OCI-LY1 (cell line): Measurements from ENCODE around the gene RGMA.

ENCODE experiments used
- H2AFZ ChIP-seq: fragments of 200-600 bp; sonication (generic), shearing (Covaris generic); 2 replicates; pipeline ENCODE4 v1.6.0; 2014; ENCODE audit warnings: antibody characterized with exemption, mild to moderate bottlenecking, low read length
- H3F3A ChIP-seq: fragments of 200-600 bp; sonication (generic), shearing (Covaris generic); 2 replicates; pipeline ENCODE4 v1.6.0; 2014; ENCODE audit warnings: mild to moderate bottlenecking, antibody characterized with exemption, low read length, moderate library complexity; ENCODE audit not compliant: insufficient read depth
- H3K27ac ChIP-seq: fragments of 200-600 bp; sonication (generic); 2 replicates; pipeline ENCODE4 v1.5.1; 2014; ENCODE audit warnings: low read length, mixed run types, mild to moderate bottlenecking, low read depth; ENCODE audit not compliant: poor library complexity, severe bottlenecking
- H3K27me3 ChIP-seq: fragments of 200-600 bp; sonication (generic); 2 replicates; pipeline ENCODE4 v1.6.0; 2014; ENCODE audit warnings: antibody characterized with exemption, mild to moderate bottlenecking, low read length, moderate library complexity; ENCODE audit not compliant: insufficient read depth
- H3K36me3 ChIP-seq: fragments of 200-600 bp; sonication (generic); 2 replicates; pipeline ENCODE4 v1.6.1; 2014; ENCODE audit warnings: mild to moderate bottlenecking, antibody characterized with exemption, low read length, moderate library complexity, mixed read lengths; ENCODE audit not compliant: insufficient read depth
- H3K4me1 ChIP-seq: fragments of 200-600 bp; sonication (generic); 2 replicates; pipeline ENCODE4 v1.5.1; 2014; ENCODE audit warnings: mild to moderate bottlenecking, low read length, moderate library complexity; ENCODE audit not compliant: insufficient read depth, severe bottlenecking
- H3K4me2 ChIP-seq: fragments of 200-600 bp; sonication (generic), shearing (Covaris generic); 2 replicates; pipeline ENCODE4 v1.6.1; 2014; ENCODE audit warnings: low read length
- H3K4me3 ChIP-seq: fragments of 200-600 bp; sonication (generic); 2 replicates; pipeline ENCODE4 v1.5.1; 2014; ENCODE audit warnings: low read length, low read depth, mild to moderate bottlenecking, mixed read lengths; ENCODE audit not compliant: poor library complexity, severe bottlenecking
- H3K79me2 ChIP-seq: fragments of 200-600 bp; shearing (Covaris generic); 2 replicates; pipeline ENCODE4 v1.6.1; 2016; ENCODE audit warnings: mixed run types, low read length, mixed read lengths; ENCODE audit not compliant: insufficient read depth
- H3K9ac ChIP-seq: fragments of 200-600 bp; sonication (generic), shearing (Covaris generic); 2 replicates; pipeline ENCODE4 v1.6.1; 2014; ENCODE audit warnings: mild to moderate bottlenecking, low read length, mixed read lengths
- H3K9me2 ChIP-seq: fragments of 200-600 bp; sonication (generic), shearing (Covaris generic); 2 replicates; pipeline ENCODE4 v1.6.1; 2014; ENCODE audit warnings: low read depth, mild to moderate bottlenecking, low read length, mixed read lengths
- H3K9me3 ChIP-seq: fragments of 200-600 bp; shearing (Covaris generic); 2 replicates; pipeline ENCODE4 v1.6.1; 2014; ENCODE audit warnings: low read length, mixed read lengths
- H4K20me1 ChIP-seq: fragments of 200-600 bp; sonication (generic), shearing (Covaris generic); 2 replicates; pipeline ENCODE4 v1.6.0; 2016; ENCODE audit warnings: mild to moderate bottlenecking, low read length; ENCODE audit not compliant: insufficient read depth
- EZH2 ChIP-seq: fragments of 200-600 bp; sonication (generic), shearing (Covaris generic); IDR thresholded peaks from 2 replicates; pipeline ENCODE4 v1.8.0; 2017; ENCODE audit warnings: borderline replicate concordance, mixed run types, mild to moderate bottlenecking, antibody characterized with exemption, low read length, moderate library complexity, mixed read lengths
- TF ChIP-seq, protein P1 (sequence below): fragments of 200-600 bp; sonication (generic), shearing (Covaris generic); IDR thresholded peaks from 2 replicates; pipeline ENCODE4 v1.5.1; 2017; ENCODE audit warnings: mild to moderate bottlenecking, antibody characterized with exemption, low read length, moderate library complexity, mixed read lengths

The RGMA gene

DNA sequence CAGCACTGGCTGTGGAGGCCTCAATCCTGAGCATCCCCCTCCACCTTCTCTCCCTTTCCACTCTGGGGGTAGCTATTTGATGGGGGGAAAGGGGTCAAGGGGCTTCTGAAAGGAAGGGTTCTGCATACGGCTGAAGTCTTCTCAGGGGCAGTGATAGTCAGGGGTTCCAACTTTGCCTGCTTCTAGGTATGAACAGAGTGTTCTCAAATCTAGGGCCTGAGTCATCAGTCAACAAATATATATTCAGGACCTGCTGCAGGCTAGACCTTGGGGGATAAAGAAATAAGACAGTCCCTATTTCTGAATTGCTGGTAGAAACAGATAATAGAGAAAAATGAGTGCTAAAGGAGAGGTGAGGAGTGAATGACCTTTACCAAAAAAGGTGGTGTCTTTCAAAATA is 12.8 kb downstream of the RGMA start:
- no peaks in the 10 kb centered on the region for H3K4me1 ChIP-seq
- no peaks in the 10 kb centered on the region for H4K20me1 ChIP-seq
- no peak overlapping the region for H3K9ac ChIP-seq

DNA sequence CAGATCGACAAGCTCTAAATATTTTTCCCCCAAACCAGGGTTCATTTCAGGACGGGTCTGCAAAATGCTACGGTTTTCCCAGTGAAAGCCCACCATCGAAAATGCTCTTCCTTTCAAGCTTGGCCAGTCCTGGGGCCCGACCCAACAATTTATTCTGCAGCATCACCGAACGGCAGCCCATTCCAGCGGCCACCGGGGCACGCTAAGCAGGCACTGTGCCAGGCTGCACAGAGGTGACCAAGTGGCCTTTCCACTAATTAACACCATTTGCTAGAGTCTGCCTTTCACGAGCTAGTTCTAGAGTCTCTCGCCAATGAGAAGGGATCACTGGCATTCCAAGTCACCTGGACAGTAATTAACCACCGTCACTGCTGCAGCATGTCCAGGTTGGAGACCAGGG is 14.4 kb downstream of the RGMA start:
- Histone ChIP-seq H3K36me3 (no peaks in the 10 kb centered on the region), H2AFZ (no peak overlapping the region), H3K4me2 (no peak overlapping the region), H3K9me3 (no peaks in the 10 kb centered on the region), H3F3A (no peaks in the 10 kb centered on the region), H3K4me1 (no peaks in the 10 kb centered on the region), H3K4me3 (no peak overlapping the region), H3K27me3 (no peaks in the 10 kb centered on the region; the same call in 1 of the 2 replicates), H3K9ac (no peak overlapping the region), H3K9me2 (no peaks in the 10 kb centered on the region), H3K27ac (no peak overlapping the region), H4K20me1 (no peaks in the 10 kb centered on the region), H3K79me2 (no peaks in the 10 kb centered on the region)
- no peak for TF ChIP-seq EZH2
- TF ChIP-seq, protein P1, sequence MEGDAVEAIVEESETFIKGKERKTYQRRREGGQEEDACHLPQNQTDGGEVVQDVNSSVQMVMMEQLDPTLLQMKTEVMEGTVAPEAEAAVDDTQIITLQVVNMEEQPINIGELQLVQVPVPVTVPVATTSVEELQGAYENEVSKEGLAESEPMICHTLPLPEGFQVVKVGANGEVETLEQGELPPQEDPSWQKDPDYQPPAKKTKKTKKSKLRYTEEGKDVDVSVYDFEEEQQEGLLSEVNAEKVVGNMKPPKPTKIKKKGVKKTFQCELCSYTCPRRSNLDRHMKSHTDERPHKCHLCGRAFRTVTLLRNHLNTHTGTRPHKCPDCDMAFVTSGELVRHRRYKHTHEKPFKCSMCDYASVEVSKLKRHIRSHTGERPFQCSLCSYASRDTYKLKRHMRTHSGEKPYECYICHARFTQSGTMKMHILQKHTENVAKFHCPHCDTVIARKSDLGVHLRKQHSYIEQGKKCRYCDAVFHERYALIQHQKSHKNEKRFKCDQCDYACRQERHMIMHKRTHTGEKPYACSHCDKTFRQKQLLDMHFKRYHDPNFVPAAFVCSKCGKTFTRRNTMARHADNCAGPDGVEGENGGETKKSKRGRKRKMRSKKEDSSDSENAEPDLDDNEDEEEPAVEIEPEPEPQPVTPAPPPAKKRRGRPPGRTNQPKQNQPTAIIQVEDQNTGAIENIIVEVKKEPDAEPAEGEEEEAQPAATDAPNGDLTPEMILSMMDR: no peak

More for the DNA sequence above, 12.8 kb downstream of the RGMA start:
- no peaks in the 10 kb centered on the region for H3F3A ChIP-seq
- H3K4me2 ChIP-seq: no peak overlapping the region
- no peaks in the 10 kb centered on the region for H3K79me2 ChIP-seq
- no peak overlapping the region for H3K4me3 ChIP-seq
- H2AFZ ChIP-seq: no peak overlapping the region
- TF ChIP-seq, protein P1: no peak
- TF ChIP-seq EZH2: no peak
- no peak overlapping the region for H3K27ac ChIP-seq
- H3K36me3 ChIP-seq: no peaks in the 10 kb centered on the region
- H3K9me3 ChIP-seq: no peaks in the 10 kb centered on the region
- no peaks in the 10 kb centered on the region for H3K9me2 ChIP-seq
- no peaks in the 10 kb centered on the region for H3K27me3 ChIP-seq

DNA sequence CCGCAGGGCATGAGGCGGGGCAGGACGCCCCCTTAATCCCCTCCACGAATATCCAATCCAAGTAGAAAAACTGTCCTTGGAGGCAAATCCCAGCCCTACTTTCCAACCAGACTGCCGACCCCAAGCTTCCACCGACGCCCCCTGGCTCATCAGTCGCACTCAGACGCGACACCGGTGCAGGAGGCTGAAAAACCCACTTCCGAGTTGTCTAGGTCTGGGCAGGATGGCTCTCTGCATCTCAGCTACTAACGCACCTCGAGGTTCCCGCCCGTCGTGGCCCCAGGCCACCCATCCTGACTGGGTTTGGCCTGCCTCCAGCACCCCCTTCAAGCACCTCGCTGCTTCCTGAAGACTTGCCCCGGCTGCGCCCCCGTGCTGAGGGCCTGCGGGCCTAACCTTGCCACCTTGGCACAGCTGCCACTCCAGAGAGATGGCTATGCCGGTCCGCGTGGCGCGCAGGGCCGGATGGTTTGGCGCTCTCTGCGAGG is 15.5 kb downstream of the RGMA start:
- Histone ChIP-seq H3K9me3 (no peaks in the 10 kb centered on the region), H3K27me3 (no peaks in the 10 kb centered on the region; the same call in 1 of the 2 replicates), H3K9ac (no peak overlapping the region), H3K36me3 (no peaks in the 10 kb centered on the region), H3K4me3 (no peak overlapping the region), H3K27ac (no peak overlapping the region), H3K4me2 (no peak overlapping the region), H3K9me2 (no peaks in the 10 kb centered on the region), H3K4me1 (no peaks in the 10 kb centered on the region), H3F3A (no peaks in the 10 kb centered on the region), H2AFZ (no peak overlapping the region), H3K79me2 (no peaks in the 10 kb centered on the region), H4K20me1 (no peaks in the 10 kb centered on the region)
- TF ChIP-seq, protein P1: no peak
- no peak for TF ChIP-seq EZH2
